ENCODE data around the gene GABRA5. TPM values are rescaled to one million over a fixed set of nuclear protein-coding genes. Genes with fewer than 3 reads are reported as not detected.

GABRA5 gene
- polyA plus RNA-seq, 1 experiment = 3.6 TPM

DNA sequence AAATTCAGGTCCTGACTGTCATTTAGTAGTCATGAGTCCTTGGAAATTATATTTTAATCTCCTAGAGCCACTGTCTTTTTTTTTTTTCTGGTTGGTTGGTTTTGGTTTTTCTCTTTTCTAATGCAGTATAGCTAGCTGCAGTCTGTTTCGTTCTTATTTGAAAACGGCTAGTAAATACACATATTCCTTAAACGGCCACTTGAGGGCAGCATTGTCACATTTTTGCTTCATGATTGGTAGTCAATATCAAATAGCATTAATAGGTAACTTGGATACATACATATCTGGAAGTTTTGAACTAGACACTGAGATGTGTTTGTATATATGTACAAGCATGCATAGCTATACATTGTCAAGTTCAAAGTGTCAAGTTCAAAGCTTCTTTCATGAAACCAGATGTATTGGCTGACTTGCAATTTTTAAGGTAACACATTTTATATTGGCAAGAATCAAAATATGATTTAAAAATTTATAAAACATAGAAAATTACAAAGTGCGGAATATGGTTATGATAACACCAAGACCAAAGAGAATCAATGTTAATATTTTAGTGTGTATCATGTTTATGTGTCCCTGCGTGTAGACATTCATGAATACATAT lies 22.5 kb downstream of the GABRA5 start:
- Histone ChIP-seq H3K4me3 (ENCODE audit: low read depth, low read length) (no peak overlapping the region), H3K9me3 (ENCODE audit: control insufficient read depth, insufficient read depth, low read length) (peaks cover 16% of the 10 kb centered on the region), H3K27me3 (ENCODE audit: control insufficient read depth, insufficient read depth, low read length) (no peaks in the 10 kb centered on the region), H3K27ac (ENCODE audit: low read depth, low read length) (no peak overlapping the region)
- TF ChIP-seq CTCF (IDR thresholded peaks at IDR 0.05; ENCODE audit: low read depth, low read length) = peak; percentile 59
- CTCF ChIA-PET = interaction anchor here (0.5 to 4.2 kb wide), 27 partner anchors 9 to 1401 kb away, joined by 3 to 52 read pairs (median 4); no protein-coding TSS in a partner anchor
- peak; percentile 34 for DNase-seq (ENCODE audit: low read depth, low spot score)
- POLR2A ChIA-PET = no interaction called here

DNA sequence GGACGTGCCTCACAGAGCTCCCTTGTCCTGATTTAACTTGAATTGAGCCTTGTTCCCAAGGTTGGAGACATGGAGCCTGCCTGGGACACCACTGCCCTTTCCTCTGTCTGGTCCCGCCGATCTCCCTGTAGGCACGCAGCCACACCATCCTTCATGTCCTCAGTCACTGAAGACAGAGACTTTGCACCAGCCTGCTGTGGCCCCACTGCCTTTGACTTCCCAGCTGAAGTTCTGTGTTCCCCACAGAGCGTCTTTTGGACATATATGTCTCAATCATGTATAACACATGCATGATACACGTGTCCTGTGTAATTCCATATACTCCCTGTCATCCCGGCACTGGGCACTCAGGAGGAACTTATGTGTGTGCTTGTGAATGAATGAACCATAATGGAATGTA lies 23.6 kb downstream of the GABRA5 start:
- no peak for TF ChIP-seq CTCF (IDR thresholded peaks at IDR 0.05; ENCODE audit: low read depth, low read length)
- H3K4me3 ChIP-seq (ENCODE audit: low read depth, low read length) = no peak overlapping the region
- no peak for DNase-seq (ENCODE audit: low read depth, low spot score)
- no peaks in the 10 kb centered on the region for H3K27me3 ChIP-seq (ENCODE audit: control insufficient read depth, insufficient read depth, low read length)
- H3K27ac ChIP-seq (ENCODE audit: low read depth, low read length) = no peak overlapping the region
- CTCF ChIA-PET = interaction anchor here (0.6 to 4.2 kb wide), 25 partner anchors 8 to 1402 kb away, joined by 3 to 52 read pairs (median 5); no protein-coding TSS in a partner anchor
- H3K9me3 ChIP-seq (ENCODE audit: control insufficient read depth, insufficient read depth, low read length) = peaks cover 17% of the 10 kb centered on the region
- POLR2A ChIA-PET = no interaction called here

GRCh38 chr15:26890988-26891387 lies 24.1 kb downstream of the GABRA5 start:
- CTCF ChIA-PET = interaction anchor here (0.9 to 4.2 kb wide), 15 partner anchors 10 to 1382 kb away, joined by 3 to 52 read pairs (median 5); no protein-coding TSS in a partner anchor

DNA sequence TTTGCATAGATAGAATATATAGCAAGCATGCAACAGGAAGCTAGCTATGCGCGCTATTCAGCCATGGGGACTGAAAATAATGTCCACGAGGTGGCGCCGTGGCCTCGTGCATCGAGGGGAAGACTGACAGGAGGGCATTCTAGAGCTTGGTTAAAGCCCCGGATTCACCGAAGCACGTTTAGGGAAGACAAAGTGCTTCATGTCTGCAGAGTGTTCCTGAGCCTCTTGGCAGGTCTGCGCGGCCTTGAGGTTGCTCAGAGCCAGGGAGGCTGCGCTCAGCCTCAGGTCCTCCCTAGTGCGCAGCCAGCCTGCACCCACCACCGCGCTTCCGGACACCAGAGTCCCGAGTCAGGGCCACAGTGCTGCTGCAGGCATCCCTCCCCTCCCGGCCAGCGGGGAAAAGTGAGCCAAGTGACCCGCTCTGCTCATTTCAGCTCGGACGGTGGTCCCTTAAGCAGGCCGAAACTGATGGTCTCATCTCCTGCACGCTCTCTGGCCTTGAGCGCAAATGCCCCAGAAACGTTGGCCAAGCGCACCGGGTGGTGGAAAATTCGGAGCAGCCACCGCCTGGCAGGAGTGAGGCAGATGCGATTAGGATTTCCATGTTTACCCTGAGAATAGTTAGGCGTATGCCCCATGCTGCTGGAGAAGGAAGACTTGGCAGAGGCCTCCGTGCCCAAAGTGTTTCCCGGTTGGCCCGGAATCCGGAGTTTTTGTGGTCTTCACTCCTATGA lies 24.8 kb downstream of the GABRA5 start:
- no peaks in the 10 kb centered on the region for H3K27me3 ChIP-seq (ENCODE audit: control insufficient read depth, insufficient read depth, low read length)
- DNase-seq (ENCODE audit: low read depth, low spot score) = no peak
- CTCF ChIA-PET = interaction anchor here (0.6 to 4.2 kb wide), 20 partner anchors 9 to 1383 kb away, joined by 3 to 52 read pairs (median 4); no protein-coding TSS in a partner anchor
- H3K4me3 ChIP-seq (ENCODE audit: low read depth, low read length) = peak overlapping the region; percentile 47
- peak; percentile 65 for TF ChIP-seq CTCF (IDR thresholded peaks at IDR 0.05; ENCODE audit: low read depth, low read length)
- no peak overlapping the region for H3K27ac ChIP-seq (ENCODE audit: low read depth, low read length)
- H3K9me3 ChIP-seq (ENCODE audit: control insufficient read depth, insufficient read depth, low read length) = peaks cover 17% of the 10 kb centered on the region
- POLR2A ChIA-PET = no interaction called here

More at GRCh38 chr15:26890988-26891387, 24.1 kb downstream of the GABRA5 start:
- H3K27ac ChIP-seq (ENCODE audit: low read depth, low read length) = no peak overlapping the region
- POLR2A ChIA-PET = no interaction called here
- no peaks in the 10 kb centered on the region for H3K27me3 ChIP-seq (ENCODE audit: control insufficient read depth, insufficient read depth, low read length)
- no peak overlapping the region for H3K4me3 ChIP-seq (ENCODE audit: low read depth, low read length)
- H3K9me3 ChIP-seq (ENCODE audit: control insufficient read depth, insufficient read depth, low read length) = peaks cover 17% of the 10 kb centered on the region
- DNase-seq (ENCODE audit: low read depth, low spot score) = no peak
- TF ChIP-seq CTCF (IDR thresholded peaks at IDR 0.05; ENCODE audit: low read depth, low read length) = no peak

GRCh38 chr15:26892182-26892518 lies 25.3 kb downstream of the GABRA5 start:
- CTCF ChIA-PET = interaction anchor here (0.6 to 4.2 kb wide), 4 partner anchors 17 to 1056 kb away, joined by 3 to 52 read pairs (median 4); no protein-coding TSS in a partner anchor
- H3K4me3 ChIP-seq (ENCODE audit: low read depth, low read length) = no peak overlapping the region

More at GRCh38 chr15:26892182-26892518, 25.3 kb downstream of the GABRA5 start:
- POLR2A ChIA-PET = no interaction called here
- H3K27me3 ChIP-seq (ENCODE audit: control insufficient read depth, insufficient read depth, low read length) = no peaks in the 10 kb centered on the region
- peaks cover 17% of the 10 kb centered on the region for H3K9me3 ChIP-seq (ENCODE audit: control insufficient read depth, insufficient read depth, low read length)
- TF ChIP-seq CTCF (IDR thresholded peaks at IDR 0.05; ENCODE audit: low read depth, low read length) = no peak
- no peak for DNase-seq (ENCODE audit: low read depth, low spot score)
- H3K27ac ChIP-seq (ENCODE audit: low read depth, low read length) = no peak overlapping the region
